NCI-H2107 treated with DMSO at 0.1 percent for 48 hours (cell line): ENCODE results near the gene MEI1.

Experiments used
- DNase-seq: peaks from one replicate; lab custom pipeline; 2025; ENCODE audit not compliant: unreplicated experiment; lab: John Stamatoyannopoulos, UW

Gene MEI1

DNA sequence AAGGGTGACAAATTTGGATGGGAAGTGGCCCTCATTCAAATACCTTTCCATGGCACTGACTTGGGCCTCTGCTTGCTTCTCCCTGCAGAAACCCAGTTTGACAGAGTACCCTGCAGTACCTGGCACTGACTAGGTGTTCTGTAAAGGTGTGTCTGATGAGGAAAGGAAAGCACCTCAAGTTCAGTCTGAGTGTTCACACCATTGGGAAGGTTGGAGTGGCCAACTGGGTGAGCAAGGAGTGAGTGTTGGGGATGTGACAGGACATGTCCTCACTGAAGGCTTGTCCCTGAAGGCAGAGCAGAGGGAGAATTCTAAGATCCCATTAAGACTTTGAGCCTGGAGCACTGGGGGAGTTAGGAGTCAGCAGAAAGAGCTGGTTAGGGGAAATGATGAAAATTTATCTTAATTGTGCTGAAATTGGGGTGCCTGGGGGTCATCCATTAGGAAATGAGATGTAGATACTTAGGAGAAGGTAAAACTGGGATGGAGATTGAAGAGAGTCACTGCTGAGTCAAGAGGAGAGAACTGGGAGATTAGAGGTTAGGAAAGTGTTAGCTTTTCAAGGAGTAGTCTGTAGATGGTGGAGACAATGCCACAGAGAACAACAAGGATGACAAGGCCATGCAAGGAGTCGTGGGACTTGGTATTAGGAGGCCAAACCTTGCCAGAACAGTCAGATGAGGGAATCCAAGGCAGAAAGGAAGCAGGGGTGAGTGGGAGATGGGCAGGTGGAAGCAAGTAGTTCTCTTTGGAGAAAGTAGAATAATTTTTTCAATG, 139.7 kb downstream of the MEI1 start:
- no peak for DNase-seq

DNA sequence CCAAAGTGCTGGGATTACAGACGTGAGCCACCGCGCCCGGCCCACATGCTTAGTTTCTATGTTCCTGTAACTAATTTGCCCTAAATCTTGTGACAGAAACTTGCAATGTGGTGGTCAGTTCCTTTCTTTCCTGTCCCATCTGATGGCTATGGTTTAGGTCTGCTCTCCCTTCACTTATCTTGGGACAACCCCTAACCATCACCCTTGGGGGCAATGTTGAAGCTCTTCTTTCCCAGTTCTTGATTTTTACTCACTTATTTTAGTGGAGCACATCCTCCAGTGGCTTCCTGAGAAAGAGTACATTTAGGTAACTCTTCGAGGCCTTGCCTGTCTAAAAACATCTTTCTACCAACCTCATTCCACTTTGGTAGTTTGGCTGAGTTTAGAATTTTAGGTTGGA, 140.9 kb downstream of the MEI1 start:
- DNase-seq: no peak

DNA sequence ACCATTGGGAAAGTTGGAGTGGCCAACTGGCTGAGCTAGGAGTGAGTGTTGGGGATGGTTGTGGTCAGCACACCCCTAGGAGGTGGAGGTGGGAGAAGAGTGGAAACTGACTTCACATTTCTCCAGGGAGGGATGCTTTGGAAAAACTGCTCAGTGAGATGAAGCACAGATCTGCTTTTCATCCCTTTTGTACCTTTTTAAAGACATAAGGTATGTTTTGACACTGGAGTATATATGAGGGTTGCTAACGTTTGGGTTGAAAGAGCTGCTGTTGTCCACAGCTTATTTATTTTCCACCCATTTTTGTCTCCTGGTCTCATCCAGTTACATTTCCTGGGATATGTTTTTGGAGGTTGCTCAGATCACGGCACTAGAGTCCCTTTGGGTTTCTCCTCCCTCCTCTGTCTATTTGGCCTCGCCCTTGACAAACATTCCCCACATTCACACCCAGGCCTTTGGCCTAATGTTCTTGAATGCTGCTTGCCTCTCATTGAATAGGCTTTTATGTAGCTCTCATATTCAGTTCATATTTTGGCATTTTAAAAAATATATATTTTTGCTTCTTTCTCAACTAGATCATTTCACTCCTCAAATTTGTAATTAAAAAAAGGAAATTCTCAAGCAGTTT, 141.9 kb downstream of the MEI1 start:
- DNase-seq: no peak

DNA sequence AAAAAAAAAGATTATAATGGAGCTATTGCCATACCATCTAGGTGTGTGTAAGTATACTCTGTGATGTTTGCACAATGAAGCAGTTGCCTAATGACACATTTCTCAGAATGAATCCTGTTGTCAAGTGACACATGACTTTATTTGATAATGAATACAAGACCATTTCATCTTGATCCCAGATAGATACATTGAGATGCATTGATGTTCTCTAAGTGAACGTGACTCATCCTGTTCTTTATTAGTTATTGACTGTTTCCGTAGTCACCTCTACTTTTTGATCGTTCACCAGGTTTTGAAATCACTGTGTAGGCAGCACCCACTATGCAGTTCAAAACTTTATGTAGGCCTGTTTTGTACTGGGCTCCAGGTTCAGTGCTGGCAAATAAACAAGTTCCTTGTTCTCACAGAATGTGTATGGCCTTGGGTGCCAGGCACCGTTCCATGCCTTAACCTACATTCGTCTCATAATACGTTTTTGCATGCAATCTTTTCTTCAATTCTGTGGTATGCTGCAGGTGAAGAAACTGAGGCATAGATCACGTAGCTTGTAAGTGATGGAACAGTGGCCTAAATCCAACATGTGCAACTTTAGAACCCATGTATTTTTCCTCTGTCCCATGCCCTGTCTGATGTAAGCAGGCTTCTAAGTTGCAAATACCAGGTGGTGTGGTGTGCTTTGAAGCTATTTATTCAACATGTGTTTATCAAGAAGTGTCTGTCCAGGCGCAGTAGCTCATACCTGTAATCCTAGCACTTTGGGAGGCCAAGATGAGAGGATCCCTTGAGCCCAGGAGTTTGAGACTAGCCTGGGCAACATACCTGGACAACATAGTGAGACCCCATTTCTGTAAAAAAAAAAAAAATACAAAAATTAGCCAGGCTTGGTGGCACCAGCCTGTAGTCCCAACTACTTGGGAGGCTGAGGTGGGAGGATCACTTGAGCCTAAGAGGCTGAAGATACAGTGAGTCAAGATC, 144.0 kb downstream of the MEI1 start:
- no peak for DNase-seq

DNA sequence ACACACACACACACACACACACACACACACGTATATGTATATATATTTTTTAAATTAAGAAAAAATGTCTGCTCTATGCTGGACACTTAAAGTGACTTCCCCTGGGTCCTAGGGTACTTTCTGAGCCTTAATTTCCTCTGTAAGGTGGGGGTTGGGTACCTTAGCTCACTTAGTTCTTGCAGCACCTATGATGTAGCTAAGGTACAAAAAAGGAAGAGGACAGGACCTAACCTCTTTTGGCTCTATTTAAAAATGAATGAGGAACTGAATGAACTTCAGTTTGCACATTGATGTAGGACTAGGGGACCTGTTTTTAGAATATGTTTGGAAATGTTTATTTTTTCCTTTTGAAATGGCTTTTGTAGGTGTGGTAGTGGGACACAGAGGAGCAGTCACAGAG, 144.7 kb downstream of the MEI1 start:
- DNase-seq: no peak

DNA sequence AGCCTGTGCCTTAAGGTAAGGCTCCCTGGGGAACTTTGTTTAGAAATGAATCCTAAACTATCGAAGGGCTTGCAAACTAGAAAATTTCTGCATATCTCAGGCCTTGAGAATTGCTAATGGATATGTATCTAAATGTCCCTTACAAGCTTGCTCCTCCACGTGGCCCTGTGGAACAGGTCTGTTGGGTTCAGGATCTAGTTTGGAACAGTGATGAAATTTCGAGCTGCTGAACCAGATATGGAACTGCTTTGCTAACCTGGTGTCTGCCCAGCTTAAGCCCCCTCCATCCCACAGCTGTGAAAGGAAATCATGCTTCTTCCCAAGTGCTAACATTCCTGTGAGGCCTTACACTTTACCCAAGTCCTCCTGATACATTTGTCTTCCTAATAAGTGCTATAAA, 145.2 kb downstream of the MEI1 start:
- DNase-seq: no peak

DNA sequence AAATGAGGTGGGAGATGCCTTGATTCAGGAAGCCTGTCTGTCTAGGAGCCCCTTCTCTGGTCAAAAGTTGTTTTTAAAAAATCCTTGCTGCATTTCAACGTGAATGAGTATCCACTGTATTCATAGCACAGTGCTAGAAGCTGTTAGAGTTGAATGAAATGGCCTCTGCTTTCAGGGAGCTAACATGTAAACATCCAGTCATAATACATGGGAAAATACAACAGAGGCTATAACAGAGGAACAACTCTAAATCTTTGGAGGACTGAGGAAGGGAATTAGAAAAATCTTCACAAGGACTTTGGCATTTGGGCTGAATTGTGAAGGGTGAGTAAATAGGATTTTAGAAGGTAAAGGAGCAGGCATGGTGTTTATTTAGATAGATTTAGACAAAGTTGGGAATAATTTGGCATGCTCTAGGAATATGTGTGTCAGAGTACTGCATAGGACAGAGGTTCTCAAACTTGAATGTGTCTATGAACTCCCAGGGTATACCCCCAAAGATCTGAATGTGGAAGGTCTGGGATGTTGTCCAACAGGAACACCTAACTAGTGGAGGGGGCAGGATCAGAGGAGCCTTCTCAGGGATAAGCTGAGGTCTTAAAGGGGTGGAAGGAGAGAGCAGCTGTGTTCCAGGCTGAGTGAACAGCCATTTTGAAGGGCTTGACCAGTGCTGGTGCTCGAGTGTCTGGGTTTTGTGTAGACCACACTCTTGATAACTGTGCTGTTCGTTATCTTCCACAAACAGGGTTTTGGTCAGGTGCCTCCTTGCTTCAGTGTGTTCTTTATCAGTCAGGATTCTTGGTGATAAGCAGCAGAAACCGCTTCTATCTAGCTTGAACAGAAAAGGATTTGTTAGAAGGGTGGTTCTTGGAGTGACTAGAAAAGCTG, 146.3 kb downstream of the MEI1 start:
- DNase-seq: no peak

DNA sequence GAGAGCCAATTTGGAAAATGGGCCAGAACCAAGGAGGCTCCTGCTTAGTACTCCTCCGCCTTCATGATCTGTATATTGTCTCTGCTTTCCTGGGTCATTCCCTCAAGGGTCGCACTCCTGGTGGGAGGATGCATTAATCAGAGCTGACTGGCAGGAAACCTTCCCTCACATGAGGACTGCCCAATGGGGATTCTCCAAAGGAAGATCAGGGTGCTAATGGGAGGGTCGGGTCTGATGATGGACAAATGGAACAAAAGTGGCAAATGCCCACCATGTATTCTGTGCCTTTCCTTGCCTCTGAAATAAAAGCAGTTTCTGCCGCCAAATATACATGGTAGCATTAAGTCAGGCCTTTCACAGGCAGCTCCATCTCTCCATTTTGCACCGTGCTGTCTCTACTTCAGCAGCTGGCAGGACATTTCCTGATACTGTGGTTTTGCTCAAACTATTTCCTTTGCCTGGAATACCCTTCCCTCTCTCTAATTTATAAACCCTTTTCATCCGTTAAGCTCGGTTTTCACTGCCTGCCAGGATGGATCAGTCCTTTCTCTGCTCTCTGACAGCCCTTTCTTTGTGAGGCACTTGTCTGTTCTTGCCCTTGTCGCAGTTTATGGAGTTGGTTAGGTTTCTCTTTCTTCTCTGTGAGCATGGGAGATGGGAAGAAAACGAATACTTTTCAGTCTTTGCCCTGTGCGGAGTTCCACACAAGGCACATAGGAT, 147.1 kb downstream of the MEI1 start:
- no peak for DNase-seq

DNA sequence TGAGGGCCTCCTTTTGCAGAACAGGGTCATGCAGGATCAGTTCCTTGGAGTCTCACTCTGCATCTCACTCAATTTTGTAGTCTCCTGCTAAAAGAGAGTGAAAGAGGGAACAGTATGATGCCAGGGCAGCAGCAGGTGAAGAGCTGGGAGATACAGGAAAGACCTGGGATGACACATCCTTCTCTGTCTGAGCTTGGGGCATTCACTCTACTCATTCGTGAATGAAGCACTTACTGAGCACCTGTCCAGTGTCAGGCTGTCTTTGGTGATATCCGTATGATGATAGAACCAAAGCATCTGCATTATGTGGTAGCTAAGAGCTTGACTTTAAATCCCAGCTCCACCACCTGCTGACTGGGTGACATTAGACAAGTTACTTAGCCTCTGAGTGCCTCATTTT, 148.0 kb downstream of the MEI1 start:
- DNase-seq: no peak

DNA sequence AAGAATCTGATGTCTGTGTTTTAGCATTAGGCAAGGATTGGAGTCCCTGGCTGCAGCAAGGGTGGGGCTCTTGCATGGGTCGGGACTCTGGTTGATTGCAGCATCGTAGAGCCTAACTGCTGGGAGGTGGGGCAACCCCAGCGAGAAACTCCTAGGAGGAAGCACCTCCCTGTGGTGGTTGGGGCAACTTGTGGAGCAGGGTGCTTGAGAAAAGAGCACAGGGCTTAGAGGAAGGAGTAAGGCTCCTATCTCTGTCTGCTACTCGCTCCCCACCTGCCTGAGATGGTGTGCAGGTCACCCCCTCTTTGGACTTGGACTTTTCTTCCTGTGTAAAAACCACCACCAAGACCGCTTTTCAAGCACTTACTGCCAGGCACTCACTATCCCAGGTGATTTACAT, 149.2 kb downstream of the MEI1 start:
- DNase-seq: no peak
